ENCODE results near the gene GLRA1. TPM values are rescaled to one million over a fixed set of nuclear protein-coding genes. Genes with fewer than 3 reads are reported as not detected.

Gene GLRA1
- total and polyA plus RNA-seq, 8 donors, result 0.08 to 1.1 (median 0.76) TPM; not detected in 2

DNA sequence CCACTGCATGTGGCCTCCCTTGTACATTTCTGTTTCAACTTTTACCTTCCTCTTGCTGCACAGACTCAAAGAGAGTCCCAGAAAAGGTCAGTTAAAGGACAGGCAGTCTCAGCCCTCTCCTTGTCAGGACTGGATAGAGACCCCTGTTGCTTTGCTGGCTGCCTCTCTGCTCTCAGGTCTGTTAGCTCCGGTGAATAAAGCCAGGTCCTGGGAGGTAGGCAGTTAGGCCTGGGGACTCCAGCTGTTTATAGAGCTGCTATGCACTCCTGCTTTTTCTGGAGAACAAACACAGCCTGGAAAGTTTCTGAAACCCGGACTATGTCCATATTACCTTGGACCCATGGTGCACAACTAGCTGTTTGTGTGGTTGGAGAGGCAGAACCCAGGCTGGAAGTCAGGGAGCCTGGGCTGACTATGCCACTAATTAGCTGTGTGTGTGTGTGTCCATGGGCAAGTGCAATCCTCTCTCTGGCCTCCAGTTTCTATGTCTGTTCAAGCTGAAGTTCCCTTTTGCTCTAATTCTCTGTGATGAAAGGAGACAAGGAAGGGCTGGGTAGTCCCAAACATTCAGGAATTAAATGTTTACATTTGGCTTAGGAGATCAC is 42.9 kb downstream of the GLRA1 start:
- no peak for FAIRE-seq
- 33 to 37% methylated on average over 2 of the region's 2 CpGs for WGBS, 2 donors
- DNase-seq, result no peak
- Histone ChIP-seq H3K4me3 (no peak overlapping the region), H3K36me3 (no peaks in the 10 kb centered on the region), H3K27ac (no peak overlapping the region), H3K9me3 (no peaks in the 10 kb centered on the region), H3K27me3 (no peaks in the 10 kb centered on the region), H3K4me1 (no peaks in the 10 kb centered on the region)
- TF ChIP-seq CTCF (IDR thresholded peaks at IDR 0.05), result no peak
- intact Hi-C loops (cut with DNase I), result no loop called here
- no peak for ATAC-seq

- FAIRE-seq (no peak), ATAC-seq (no peak), DNase-seq (no peak)
- TF ChIP-seq CTCF (IDR thresholded peaks at IDR 0.05), result no peak
- Histone ChIP-seq H3K4me3 (no peak overlapping the region), H3K36me3 (no peaks in the 10 kb centered on the region), H3K27ac (no peak overlapping the region), H3K9me3 (no peaks in the 10 kb centered on the region), H3K4me1 (no peaks in the 10 kb centered on the region), H3K27me3 (no peaks in the 10 kb centered on the region)
- intact Hi-C loops (cut with DNase I), result no loop called here
These were observed 44.3 kb downstream of the GLRA1 start for GRCh38 chr5:151880324-151880723.

GRCh38 chr5:151873701-151874100 is 51.0 kb downstream of the GLRA1 start:
- DNase-seq (no peak), FAIRE-seq (no peak), ATAC-seq (no peak)
- intact Hi-C loops (cut with DNase I), result no loop called here
- H3K27ac ChIP-seq, result no peak overlapping the region
- H3K4me1 ChIP-seq, result no peaks in the 10 kb centered on the region
- no peak for TF ChIP-seq CTCF (IDR thresholded peaks at IDR 0.05)
- H3K9me3 ChIP-seq, result no peaks in the 10 kb centered on the region
- WGBS, 2 donors, result 89 to 91% methylated on average over 3 of the region's 3 CpGs
- H3K36me3 ChIP-seq, result no peaks in the 10 kb centered on the region
- no peak overlapping the region for H3K4me3 ChIP-seq
- H3K27me3 ChIP-seq, result no peaks in the 10 kb centered on the region

DNA sequence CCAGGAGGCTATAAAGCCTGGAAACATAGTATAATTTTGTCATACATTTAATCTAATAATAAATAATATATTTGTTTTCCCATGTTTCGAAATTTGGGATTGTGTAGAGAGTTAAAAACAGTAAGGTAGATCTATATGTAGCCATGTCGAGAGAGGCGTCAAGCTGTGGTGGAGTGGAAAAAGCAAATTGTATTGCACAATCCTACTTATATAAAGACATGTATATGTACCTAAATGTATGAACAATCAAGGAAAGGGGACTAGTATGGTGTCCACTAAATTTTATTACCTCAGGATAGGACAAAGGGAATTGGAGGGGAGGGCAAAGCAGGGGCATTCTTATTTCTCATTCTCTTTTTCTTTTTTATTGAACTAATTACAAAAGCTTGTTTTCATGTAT is 52.0 kb downstream of the GLRA1 start:
- ATAC-seq (no peak), FAIRE-seq (no peak), DNase-seq (no peak)
- no peak overlapping the region for H3K27ac ChIP-seq
- H3K36me3 ChIP-seq, result no peaks in the 10 kb centered on the region
- 75 to 84% methylated on average over 3 of the region's 3 CpGs for WGBS, 2 donors
- H3K27me3 ChIP-seq, result no peaks in the 10 kb centered on the region
- H3K9me3 ChIP-seq, result no peaks in the 10 kb centered on the region
- no peaks in the 10 kb centered on the region for H3K4me1 ChIP-seq
- TF ChIP-seq CTCF (IDR thresholded peaks at IDR 0.05), result no peak
- intact Hi-C loops (cut with DNase I), result no loop called here
- no peak overlapping the region for H3K4me3 ChIP-seq

GRCh38 chr5:151870820-151871219 is 53.8 kb downstream of the GLRA1 start:
- Histone ChIP-seq H3K4me1 (no peaks in the 10 kb centered on the region), H3K36me3 (no peaks in the 10 kb centered on the region), H3K27me3 (no peaks in the 10 kb centered on the region), H3K9me3 (no peaks in the 10 kb centered on the region), H3K27ac (no peak overlapping the region), H3K4me3 (no peak overlapping the region)
- DNase-seq, result no peak
- intact Hi-C loops (cut with DNase I), result no loop called here
- TF ChIP-seq CTCF (IDR thresholded peaks at IDR 0.05), result no peak
- ATAC-seq, result no peak
- FAIRE-seq, result no peak
- 72 to 75% methylated on average over 3 of the region's 3 CpGs for WGBS, 2 donors

Measured in pancreas (tissue), 10 donors.